Cardiac fibroblast (primary cell): ENCODE results near the gene CTSC.

Source experiments
- DNase-seq, 2 donors: peaks; one replicate each; pipeline versions ENCODE4 v3.0.0 to v3.0.0-alpha.2; 2010; ENCODE audit warnings: low read depth in 2 of 2
- H3K4me3 ChIP-seq, 2 donors: replicated peaks in 1 of 2; 1 replicate in 1 of 2; 2 replicates in 1 of 2; pipeline ENCODE4 v1.5.1; 2011; ENCODE audit warnings: low read depth in 2 of 2, low read length in 2 of 2, mild to moderate bottlenecking in 2 of 2, moderate library complexity in 1 of 2
- TF ChIP-seq, protein P1 (sequence below): IDR thresholded peaks from one replicate; pipeline ENCODE4 v1.5.1; 2011; ENCODE audit warnings: low read depth, mild to moderate bottlenecking, low read length, inconsistent platforms

The CTSC gene

DNA sequence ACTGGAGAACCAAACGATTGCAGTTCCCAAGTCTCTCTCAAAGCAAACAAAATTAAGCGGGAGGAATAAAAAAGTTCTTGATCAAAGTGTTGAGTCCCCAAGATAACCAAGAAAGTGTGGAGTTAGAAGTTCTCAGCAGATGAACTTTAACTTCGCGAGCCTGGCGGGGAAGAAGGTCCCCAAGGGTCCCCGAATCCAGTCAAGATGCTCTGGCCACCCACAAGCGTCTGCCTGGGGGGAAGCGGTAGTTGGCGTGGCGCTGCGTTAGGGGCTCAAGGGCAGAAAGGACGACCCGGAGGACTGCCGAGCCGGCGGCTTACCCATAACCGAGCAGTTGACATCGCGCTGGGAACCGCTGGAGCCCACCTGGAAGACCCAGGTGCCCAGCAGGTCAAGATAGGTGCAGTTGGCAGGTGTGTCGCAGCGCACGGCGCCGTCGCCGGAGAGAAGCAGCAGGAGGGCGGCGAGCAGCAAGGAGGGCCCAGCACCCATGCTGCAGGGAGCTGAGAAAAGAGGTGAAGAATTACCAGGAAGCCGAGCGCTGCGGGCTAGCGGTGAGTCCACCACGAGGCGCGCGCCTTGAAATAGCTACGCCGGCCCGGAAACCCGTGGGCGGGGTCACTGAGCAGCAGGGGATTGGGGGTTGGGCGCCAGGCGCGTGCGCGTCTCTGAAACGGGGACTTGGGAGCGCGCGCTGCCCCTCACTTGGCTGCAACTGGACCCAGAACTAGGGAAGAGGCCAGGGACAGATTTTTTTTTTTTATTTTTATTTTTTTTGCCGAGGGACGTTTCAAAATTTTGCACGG is at the start of gene CTSC:
CTSC (minus strand) TSS at position 556 of the 806 bp plus-strand sequence; CDS start at position 492, 64 bp downstream.
- peak within 1 kb of the TSS; percentile 97 to 98 for H3K4me3 ChIP-seq
- peak; percentile 92 to 93 for DNase-seq
- TF ChIP-seq, protein P1, sequence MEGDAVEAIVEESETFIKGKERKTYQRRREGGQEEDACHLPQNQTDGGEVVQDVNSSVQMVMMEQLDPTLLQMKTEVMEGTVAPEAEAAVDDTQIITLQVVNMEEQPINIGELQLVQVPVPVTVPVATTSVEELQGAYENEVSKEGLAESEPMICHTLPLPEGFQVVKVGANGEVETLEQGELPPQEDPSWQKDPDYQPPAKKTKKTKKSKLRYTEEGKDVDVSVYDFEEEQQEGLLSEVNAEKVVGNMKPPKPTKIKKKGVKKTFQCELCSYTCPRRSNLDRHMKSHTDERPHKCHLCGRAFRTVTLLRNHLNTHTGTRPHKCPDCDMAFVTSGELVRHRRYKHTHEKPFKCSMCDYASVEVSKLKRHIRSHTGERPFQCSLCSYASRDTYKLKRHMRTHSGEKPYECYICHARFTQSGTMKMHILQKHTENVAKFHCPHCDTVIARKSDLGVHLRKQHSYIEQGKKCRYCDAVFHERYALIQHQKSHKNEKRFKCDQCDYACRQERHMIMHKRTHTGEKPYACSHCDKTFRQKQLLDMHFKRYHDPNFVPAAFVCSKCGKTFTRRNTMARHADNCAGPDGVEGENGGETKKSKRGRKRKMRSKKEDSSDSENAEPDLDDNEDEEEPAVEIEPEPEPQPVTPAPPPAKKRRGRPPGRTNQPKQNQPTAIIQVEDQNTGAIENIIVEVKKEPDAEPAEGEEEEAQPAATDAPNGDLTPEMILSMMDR, result no peak

DNA sequence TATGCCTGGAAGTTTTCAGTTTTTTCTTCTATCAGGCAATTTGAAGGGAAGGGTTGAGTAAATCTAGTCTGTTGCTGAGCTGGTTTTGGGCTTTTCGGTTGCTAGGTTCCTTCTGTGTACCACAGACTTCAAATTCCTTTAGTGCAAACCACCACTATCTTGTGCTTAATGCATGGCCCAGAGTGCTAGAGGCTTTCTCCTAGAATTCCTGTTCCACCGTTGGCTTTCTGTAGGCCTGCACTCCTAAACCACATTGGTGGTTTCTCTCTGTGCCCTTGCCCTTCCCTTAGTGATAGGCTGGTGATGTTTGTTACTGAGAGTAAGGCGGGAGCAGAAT is 47.1 kb upstream of the CTSC start:
- DNase-seq, result peak; percentile 53 to 55
- TF ChIP-seq, protein P1, result no peak
- H3K4me3 ChIP-seq, result no peak overlapping the region

DNA sequence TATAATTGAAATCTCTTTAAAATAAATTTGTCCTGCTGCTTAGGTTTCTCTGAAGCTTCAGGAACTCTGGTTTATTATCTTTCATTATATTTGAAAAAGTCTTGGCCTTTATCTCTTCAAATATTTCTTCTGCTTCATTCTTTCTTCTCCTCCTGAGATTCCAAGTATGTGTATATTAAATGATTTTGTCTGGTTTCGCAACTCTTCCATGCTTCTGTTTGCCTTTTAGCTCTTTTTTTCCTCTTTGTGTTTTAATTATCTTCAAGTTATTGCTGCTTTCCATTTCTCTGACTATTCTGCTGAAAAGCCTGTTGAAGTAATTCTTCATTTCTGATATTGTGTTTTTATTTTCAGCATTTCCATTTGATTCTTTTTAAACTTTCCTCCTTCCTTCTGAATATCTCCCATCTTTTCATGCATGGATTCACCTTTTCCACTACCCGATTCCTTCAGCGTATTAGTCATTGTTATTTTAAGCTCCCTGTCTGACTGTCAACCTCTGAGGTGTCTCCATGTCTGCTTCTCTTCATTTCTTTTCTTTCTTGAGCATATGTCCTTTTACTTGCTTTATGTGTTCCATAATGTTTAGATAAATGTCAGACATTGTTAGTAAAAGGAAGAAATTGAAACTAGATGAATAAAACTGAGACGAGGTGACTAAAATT is 46.6 kb upstream of the CTSC start:
- TF ChIP-seq, protein P1, result no peak
- DNase-seq, result peak; percentile 34 to 68

DNA sequence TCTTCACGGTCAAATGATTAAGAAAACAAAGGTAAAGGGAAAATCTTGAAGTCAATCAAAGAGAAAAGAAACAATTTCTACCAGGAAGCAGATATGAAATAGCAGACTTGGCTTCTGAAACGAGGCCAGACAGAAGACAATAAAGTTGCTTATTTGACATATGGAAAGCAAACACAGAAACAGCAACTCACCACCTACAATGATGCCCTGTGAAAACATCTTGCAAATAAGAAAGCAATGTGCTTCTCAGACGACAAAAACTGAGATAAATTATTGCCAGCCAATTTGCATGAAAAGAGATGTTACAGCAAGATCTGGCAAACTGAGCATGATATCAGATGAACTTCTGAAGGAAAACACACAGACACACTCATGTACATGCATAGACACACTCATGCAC is 45.9 kb upstream of the CTSC start:
- TF ChIP-seq, protein P1, result no peak
- no peak for DNase-seq

More for the DNA sequence above, 46.6 kb upstream of the CTSC start:
- no peak overlapping the region for H3K4me3 ChIP-seq

DNA sequence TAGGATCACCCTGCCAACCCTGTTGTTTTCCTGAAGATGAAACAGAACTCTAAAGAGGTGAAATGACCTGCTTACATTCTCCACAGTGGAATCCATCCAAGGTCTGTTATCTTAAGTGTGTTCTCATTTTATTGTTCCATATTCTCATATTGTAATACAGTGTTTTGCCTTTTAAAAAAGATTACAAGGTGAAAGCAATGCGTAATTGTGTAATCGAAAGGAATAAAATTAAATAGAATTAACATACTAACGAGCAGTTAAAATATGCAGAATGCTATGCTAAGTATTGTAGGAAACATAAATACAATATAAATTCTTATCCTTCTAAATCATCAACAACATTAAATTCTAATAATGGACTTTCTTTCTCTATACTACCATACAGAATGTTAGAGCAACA is 41.6 kb upstream of the CTSC start:
- no peak for DNase-seq
- H3K4me3 ChIP-seq, result no peak overlapping the region
- TF ChIP-seq, protein P1, result no peak

More for the DNA sequence above, 45.9 kb upstream of the CTSC start:
- no peak overlapping the region for H3K4me3 ChIP-seq

DNA sequence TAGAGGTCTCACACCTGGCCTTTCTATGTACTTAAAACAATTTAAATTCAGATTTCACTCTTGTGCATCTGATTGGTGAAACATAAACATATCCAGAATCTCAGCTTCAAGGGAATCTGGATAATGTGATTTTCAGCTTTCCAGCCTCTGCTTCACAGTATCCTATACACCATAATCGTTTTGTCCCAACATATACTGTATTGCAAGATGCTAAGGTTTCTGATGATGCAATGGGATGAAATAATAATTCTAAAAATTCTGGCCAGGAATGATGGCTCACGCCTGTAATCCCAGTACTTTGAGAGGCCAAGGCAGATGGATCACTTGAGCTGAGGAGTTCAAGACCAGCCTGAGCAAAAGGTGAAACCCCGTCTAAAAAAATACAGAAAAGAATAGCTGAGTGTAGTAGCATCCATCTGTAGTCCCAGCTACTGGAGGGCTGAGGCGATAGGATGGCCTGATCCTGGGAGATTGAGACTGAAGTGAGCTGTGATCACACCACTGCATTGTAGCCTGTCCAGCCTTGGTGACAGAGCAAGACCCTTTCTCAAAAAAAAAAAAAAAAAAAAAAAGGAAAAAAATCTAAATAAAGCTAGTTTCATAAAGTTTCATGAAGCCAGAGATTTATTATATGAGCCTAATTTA is 41.0 kb upstream of the CTSC start:
- no peak for DNase-seq
- no peak overlapping the region for H3K4me3 ChIP-seq
- TF ChIP-seq, protein P1, result no peak
